ENCODE data around the gene C5orf58.
"Not testable (repeated sequence)": the region's sequence is repeated elsewhere in the genome, so short reads cannot be mapped to it uniquely, and the experiment has no call there.

Gene C5orf58

GRCh38 chr5:170225326-170226128, 7.3 kb upstream of the C5orf58 start:
- DNase-seq, result no peak

- DNase-seq, result no peak
Observed at GRCh38 chr5:170226129-170226615, 6.6 kb upstream of the C5orf58 start.

GRCh38 chr5:170226661-170227060, 6.1 kb upstream of the C5orf58 start:
- DNase-seq, result no peak

GRCh38 chr5:170228762-170229435, 3.9 kb upstream of the C5orf58 start:
- DNase-seq, result no peak

- DNase-seq, result no peak
Observed at GRCh38 chr5:170233358-170233892, 640 bp downstream of the C5orf58 start.

- no peak for DNase-seq
Observed at GRCh38 chr5:170235876-170236864, 3.4 kb downstream of the C5orf58 start.

GRCh38 chr5:170238456-170239196, 5.8 kb downstream of the C5orf58 start:
- no peak for DNase-seq

- DNase-seq, result not testable (repeated sequence)
Observed at GRCh38 chr5:170245436-170245835, 12.7 kb downstream of the C5orf58 start.

GRCh38 chr5:170246126-170246870, 13.5 kb downstream of the C5orf58 start:
- DNase-seq, result no peak

- DNase-seq, result no peak
Observed at GRCh38 chr5:170247363-170247762, 14.6 kb downstream of the C5orf58 start.

GRCh38 chr5:170248172-170248930, 15.6 kb downstream of the C5orf58 start:
- DNase-seq, result no peak

- not testable (repeated sequence) for DNase-seq
Observed at GRCh38 chr5:170248931-170249227, 16.1 kb downstream of the C5orf58 start.

- DNase-seq, result no peak
Observed at GRCh38 chr5:170249355-170249754, 16.6 kb downstream of the C5orf58 start.

- DNase-seq, result no peak
Observed at GRCh38 chr5:170250810-170251317, 18.1 kb downstream of the C5orf58 start.

GRCh38 chr5:170251462-170251861, 18.7 kb downstream of the C5orf58 start:
- DNase-seq, result no peak

GRCh38 chr5:170252109-170252508, 19.3 kb downstream of the C5orf58 start:
- no peak for DNase-seq

GRCh38 chr5:170252720-170253350, 20.1 kb downstream of the C5orf58 start:
- DNase-seq, result no peak

- no peak for DNase-seq
Observed at GRCh38 chr5:170254056-170254455, 21.3 kb downstream of the C5orf58 start.

- DNase-seq, result no peak
Observed at GRCh38 chr5:170256571-170256970, 23.8 kb downstream of the C5orf58 start.

GRCh38 chr5:170257370-170257769, 24.6 kb downstream of the C5orf58 start:
- DNase-seq, result no peak

Data from NCI-H524 treated with DMSO at 0.1 percent for 48 hours (cell line).